Stimulated activated CD8-positive, alpha-beta memory T cell treated with anti-CD3 and anti-CD28 coated beads, Interleukin-7, amount 100 ng/mL, for 24 hours (primary cell): ENCODE measurements around the gene PCDH9.

ENCODE experiments used
- DNase-seq: peaks from one replicate; pipeline ENCODE4 v3.0.0-alpha.2; 2020; ENCODE audit warnings: low read depth

PCDH9 gene

GRCh38 chr13:66520511-66521355, 709.4 kb downstream of the PCDH9 start:
- DNase-seq, result no peak

GRCh38 chr13:66519259-66519658, 710.9 kb downstream of the PCDH9 start:
- no peak for DNase-seq

GRCh38 chr13:66518068-66518467, 712.1 kb downstream of the PCDH9 start:
- no peak for DNase-seq

- no peak for DNase-seq
Measured at GRCh38 chr13:66513728-66514127, 716.4 kb downstream of the PCDH9 start.

- no peak for DNase-seq
Measured at GRCh38 chr13:66509175-66509574, 721.0 kb downstream of the PCDH9 start.

- no peak for DNase-seq
Measured at GRCh38 chr13:66508153-66508909, 721.8 kb downstream of the PCDH9 start.

GRCh38 chr13:66506979-66507378, 723.2 kb downstream of the PCDH9 start:
- no peak for DNase-seq

GRCh38 chr13:66506051-66506777, 723.9 kb downstream of the PCDH9 start:
- DNase-seq, result no peak

GRCh38 chr13:66503890-66504289, 726.2 kb downstream of the PCDH9 start:
- DNase-seq, result no peak

- no peak for DNase-seq
Measured at GRCh38 chr13:66501181-66501580, 729.0 kb downstream of the PCDH9 start.

- no peak for DNase-seq
Measured at GRCh38 chr13:66492479-66492878, 737.7 kb downstream of the PCDH9 start.

GRCh38 chr13:66491251-66491650, 738.9 kb downstream of the PCDH9 start:
- no peak for DNase-seq

GRCh38 chr13:66489586-66489985, 740.5 kb downstream of the PCDH9 start:
- DNase-seq, result no peak

GRCh38 chr13:66489172-66489571, 741.0 kb downstream of the PCDH9 start:
- no peak for DNase-seq

GRCh38 chr13:66483712-66484111, 746.4 kb downstream of the PCDH9 start:
- no peak for DNase-seq

- DNase-seq, result no peak
Measured at GRCh38 chr13:66482836-66483235, 747.3 kb downstream of the PCDH9 start.

GRCh38 chr13:66477816-66478215, 752.3 kb downstream of the PCDH9 start:
- no peak for DNase-seq

- no peak for DNase-seq
Measured at GRCh38 chr13:66475061-66475460, 755.1 kb downstream of the PCDH9 start.

- no peak for DNase-seq
Measured at GRCh38 chr13:66469745-66470144, 760.4 kb downstream of the PCDH9 start.

- no peak for DNase-seq
Measured at GRCh38 chr13:66468656-66469055, 761.5 kb downstream of the PCDH9 start.

- no peak for DNase-seq
Measured at GRCh38 chr13:66462187-66462586, 767.9 kb downstream of the PCDH9 start.

- no peak for DNase-seq
Measured at GRCh38 chr13:66461021-66461420, 769.1 kb downstream of the PCDH9 start.

- DNase-seq, result no peak
Measured at GRCh38 chr13:66459634-66460033, 770.5 kb downstream of the PCDH9 start.
